Measurements from ENCODE around the gene SNAPIN. TPM values are rescaled to one million over a fixed set of nuclear protein-coding genes. Genes with fewer than 3 reads are reported as not detected.

The SNAPIN gene
- total RNA-seq, 1 experiment from 2014 or later, result 34.1 TPM

- Mint-ChIP-seq H3K4me1 (ENCODE audit: low read depth, unreplicated experiment) (peaks cover 42% of the 10 kb centered on the region), H3K36me3 (ENCODE audit: insufficient read depth, unreplicated experiment) (peaks cover 82% of the 10 kb centered on the region), H3K9me3 (ENCODE audit: unreplicated experiment) (no peaks in the 10 kb centered on the region), H3K27ac (ENCODE audit: unreplicated experiment) (peak overlapping the region; percentile 56), H3K4me3 (ENCODE audit: unreplicated experiment) (peak overlapping the region; percentile 74), H3K27me3 (ENCODE audit: insufficient read depth, unreplicated experiment) (no peaks in the 10 kb centered on the region)
- ChIA-PET CTCF (no interaction called here), POLR2A (no interaction called here)
- no peak for DNase-seq
- intact Hi-C loops (cut with micrococcal nuclease; ENCODE audit: unreplicated experiment), result no loop called here
- BruUV-seq (replicated peaks), result TSS peak; percentile 30
- Histone ChIP-seq H3K4me3 (ENCODE audit: low read depth, low read length) (no peak overlapping the region), H3K36me3 (ENCODE audit: control insufficient read depth, insufficient read depth, low read length) (peaks cover 8% of the 10 kb centered on the region), H3K4me1 (peaks cover 61% of the 10 kb centered on the region), H3K9me3 (no peaks in the 10 kb centered on the region), H3K27me3 (replicated peaks; ENCODE audit: control insufficient read depth, insufficient read depth, low read length) (no peaks in the 10 kb centered on the region)
- TF ChIP-seq CTCF (IDR thresholded peaks at IDR 0.05; ENCODE audit: insufficient read depth in 1 of 2, low read depth in 1 of 2, low read length in 1 of 2, severe bottlenecking in 1 of 2, unreplicated experiment in 1 of 2), result no peak
Observed at GRCh38 chr1:153609585-153609907, 49.0 kb upstream of the SNAPIN start.

GRCh38 chr1:153610334-153610733, 48.2 kb upstream of the SNAPIN start:
- no peak overlapping the region for H3K4me3 ChIP-seq (ENCODE audit: low read depth, low read length)
- Mint-ChIP-seq H3K4me3 (ENCODE audit: unreplicated experiment) (peak overlapping the region; percentile 74), H3K4me1 (ENCODE audit: low read depth, unreplicated experiment) (peaks cover 45% of the 10 kb centered on the region), H3K36me3 (ENCODE audit: insufficient read depth, unreplicated experiment) (peaks cover 80% of the 10 kb centered on the region), H3K27me3 (ENCODE audit: insufficient read depth, unreplicated experiment) (no peaks in the 10 kb centered on the region), H3K27ac (ENCODE audit: unreplicated experiment) (peak overlapping the region; percentile 56), H3K9me3 (ENCODE audit: unreplicated experiment) (no peaks in the 10 kb centered on the region)
- peaks cover 8% of the 10 kb centered on the region for H3K36me3 ChIP-seq (ENCODE audit: control insufficient read depth, insufficient read depth, low read length)
- no peaks in the 10 kb centered on the region for H3K9me3 ChIP-seq
- peak in 1 of 2 experiments; percentile 58 for DNase-seq
- H3K4me1 ChIP-seq, result peaks cover 59% of the 10 kb centered on the region
- POLR2A ChIA-PET, result interaction anchor here (0.6 kb wide), 1 partner anchor 96 kb away, joined by 3 read pairs; no protein-coding TSS in a partner anchor
- no TSS peak for BruUV-seq (replicated peaks)
- CTCF ChIA-PET, result no interaction called here
- no peak for TF ChIP-seq CTCF (IDR thresholded peaks at IDR 0.05; ENCODE audit: insufficient read depth in 1 of 2, low read depth in 1 of 2, low read length in 1 of 2, severe bottlenecking in 1 of 2, unreplicated experiment in 1 of 2)
- intact Hi-C loops (cut with micrococcal nuclease; ENCODE audit: unreplicated experiment), result no loop called here
- no peaks in the 10 kb centered on the region for H3K27me3 ChIP-seq (replicated peaks; ENCODE audit: control insufficient read depth, insufficient read depth, low read length)

GRCh38 chr1:153610811-153611301, 47.6 kb upstream of the SNAPIN start:
- Histone ChIP-seq H3K36me3 (ENCODE audit: control insufficient read depth, insufficient read depth, low read length) (peaks cover 8% of the 10 kb centered on the region), H3K4me1 (peaks cover 58% of the 10 kb centered on the region), H3K9me3 (no peaks in the 10 kb centered on the region), H3K4me3 (ENCODE audit: low read depth, low read length) (peak overlapping the region; percentile 73), H3K27me3 (replicated peaks; ENCODE audit: control insufficient read depth, insufficient read depth, low read length) (no peaks in the 10 kb centered on the region)
- Mint-ChIP-seq H3K27ac (ENCODE audit: unreplicated experiment) (peak overlapping the region; percentile 56), H3K4me3 (ENCODE audit: unreplicated experiment) (peak overlapping the region; percentile 74), H3K27me3 (ENCODE audit: insufficient read depth, unreplicated experiment) (no peaks in the 10 kb centered on the region), H3K9me3 (ENCODE audit: unreplicated experiment) (no peaks in the 10 kb centered on the region), H3K4me1 (ENCODE audit: low read depth, unreplicated experiment) (peaks cover 45% of the 10 kb centered on the region), H3K36me3 (ENCODE audit: insufficient read depth, unreplicated experiment) (peaks cover 80% of the 10 kb centered on the region)
- TF ChIP-seq CTCF (IDR thresholded peaks at IDR 0.05; ENCODE audit: insufficient read depth in 1 of 2, low read depth in 1 of 2, low read length in 1 of 2, severe bottlenecking in 1 of 2, unreplicated experiment in 1 of 2), result no peak
- no TSS peak for BruUV-seq (replicated peaks)
- DNase-seq, result no peak
- ChIA-PET CTCF (interaction anchor here (1.1 kb wide), 1 partner anchor 17 kb away, joined by 5 read pairs; the partner anchor contains the start of gene S100A13), POLR2A (interaction anchor here (0.6 kb wide), 2 partner anchors 97 to 173 kb away, joined by 3 read pairs; no protein-coding TSS in a partner anchor)
- intact Hi-C loops (cut with micrococcal nuclease; ENCODE audit: unreplicated experiment), result no loop called here
